HG02610 (cell line): ENCODE results near the gene OSCP1.
A peak's percentile ranks its signal among the peaks of the same experiment; 100 is the strongest.

Experiments used
- ATAC-seq: cut with Tn5 transposase; IDR thresholded peaks from one replicate; pipeline ENCODE4 v1.9.1; 2021; ENCODE audit warnings: mild to moderate bottlenecking, moderate library complexity; ENCODE audit not compliant: unreplicated experiment

Gene OSCP1

DNA sequence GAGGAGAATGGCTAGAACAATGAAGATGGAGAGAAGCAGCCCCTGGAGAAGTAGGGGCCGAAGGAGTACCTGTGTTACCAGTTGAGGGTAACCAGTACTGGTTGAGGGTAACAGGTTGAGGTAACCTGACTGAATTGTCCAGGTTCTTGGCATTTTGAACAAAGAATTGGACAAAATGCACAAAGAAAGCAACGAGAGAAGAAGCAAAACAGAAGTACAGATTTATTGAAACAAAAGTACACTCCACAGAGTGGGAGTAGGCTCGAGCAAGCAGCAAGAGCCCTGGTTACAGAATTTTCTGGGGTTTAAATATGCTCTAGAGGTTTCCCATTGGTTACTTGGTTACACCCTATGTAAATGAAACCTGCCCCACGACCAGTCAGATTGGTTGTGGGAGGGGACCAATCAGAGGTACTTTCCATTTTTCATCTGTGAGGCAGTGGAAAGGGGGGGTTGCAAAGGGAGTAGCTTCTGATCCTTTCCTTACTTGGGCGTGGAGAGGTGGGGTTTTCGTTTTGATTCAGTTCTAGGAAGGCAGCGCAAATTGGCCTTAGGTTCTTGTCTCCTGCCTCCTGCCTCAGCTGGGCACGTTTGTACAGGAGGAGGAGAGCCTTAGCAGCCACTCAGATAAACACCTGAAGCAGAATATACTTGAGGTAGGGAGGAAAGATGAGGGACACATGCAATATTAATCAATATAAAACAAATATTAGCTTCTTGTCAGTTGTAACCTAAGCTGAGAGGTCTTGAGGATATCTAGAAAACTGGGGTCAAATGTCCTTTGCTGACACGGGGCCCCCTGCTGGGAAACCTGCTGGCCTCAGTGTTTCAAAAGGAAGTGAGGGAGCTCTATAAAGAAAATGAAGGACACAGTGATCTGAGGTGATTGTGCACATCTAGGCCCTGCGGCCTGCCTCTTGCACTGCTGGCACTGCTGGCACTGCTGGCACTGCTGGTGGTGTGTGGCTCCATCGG, 38.3 kb downstream of the OSCP1 start:
- no peak for ATAC-seq

DNA sequence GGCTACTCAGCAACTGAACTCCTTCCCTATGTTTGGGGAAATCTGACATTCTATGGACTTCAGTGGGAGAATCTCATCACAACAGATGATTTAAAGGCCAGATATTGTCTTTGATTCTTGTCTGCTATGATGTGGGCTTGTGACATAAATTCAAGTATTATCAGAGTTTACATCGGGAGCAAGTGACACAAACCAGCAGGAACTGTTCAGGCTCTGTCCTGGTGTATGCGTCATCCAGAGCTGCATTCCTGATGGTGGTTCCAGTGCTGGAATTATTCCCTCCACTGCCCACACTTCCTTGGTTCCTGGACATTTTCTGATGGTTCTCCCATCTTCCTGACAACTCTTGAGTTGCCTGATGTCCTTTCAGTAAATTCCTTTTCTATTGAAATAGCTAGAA, 41.8 kb downstream of the OSCP1 start:
- ATAC-seq, result no peak

DNA sequence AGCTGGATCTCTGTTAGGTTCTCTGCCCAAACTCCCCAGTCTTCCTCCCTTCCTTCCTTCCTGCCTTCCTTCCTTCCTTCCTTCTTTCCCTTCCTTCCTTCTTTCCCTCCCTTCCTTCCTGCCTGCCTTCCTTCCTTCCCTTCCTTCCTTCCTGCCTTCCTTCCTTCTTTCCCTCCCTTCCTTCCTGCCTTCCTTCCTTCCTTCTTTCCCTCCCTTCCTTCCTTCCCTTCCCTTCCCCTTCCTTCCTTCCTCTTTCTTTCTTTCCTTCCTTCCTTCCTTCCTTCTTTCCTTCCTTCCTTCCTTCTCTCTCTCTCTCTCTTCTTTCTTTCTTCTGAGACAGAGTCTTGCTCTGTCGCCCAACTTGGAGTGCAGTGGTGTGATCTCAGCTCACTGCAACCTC, 43.8 kb downstream of the OSCP1 start:
- ATAC-seq, result no peak

DNA sequence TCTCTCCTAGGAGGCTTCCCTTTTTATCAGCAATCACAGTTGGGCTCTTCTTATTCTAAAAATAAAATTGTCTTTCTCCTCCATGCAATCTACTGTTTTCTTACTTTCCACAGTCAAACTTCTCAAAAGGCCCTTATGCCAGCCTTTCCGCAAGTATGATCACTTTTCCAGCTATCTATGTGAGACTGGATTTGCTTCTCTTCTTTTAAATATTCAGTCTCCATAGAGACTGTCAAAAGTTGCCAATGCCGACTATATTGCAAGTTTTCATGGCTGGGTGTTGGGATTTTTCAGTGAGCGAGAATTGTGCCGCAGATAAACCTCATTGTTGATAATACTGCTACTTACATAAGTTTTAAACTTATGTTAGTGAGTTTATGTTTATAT, 47.8 kb downstream of the OSCP1 start:
- no peak for ATAC-seq

DNA sequence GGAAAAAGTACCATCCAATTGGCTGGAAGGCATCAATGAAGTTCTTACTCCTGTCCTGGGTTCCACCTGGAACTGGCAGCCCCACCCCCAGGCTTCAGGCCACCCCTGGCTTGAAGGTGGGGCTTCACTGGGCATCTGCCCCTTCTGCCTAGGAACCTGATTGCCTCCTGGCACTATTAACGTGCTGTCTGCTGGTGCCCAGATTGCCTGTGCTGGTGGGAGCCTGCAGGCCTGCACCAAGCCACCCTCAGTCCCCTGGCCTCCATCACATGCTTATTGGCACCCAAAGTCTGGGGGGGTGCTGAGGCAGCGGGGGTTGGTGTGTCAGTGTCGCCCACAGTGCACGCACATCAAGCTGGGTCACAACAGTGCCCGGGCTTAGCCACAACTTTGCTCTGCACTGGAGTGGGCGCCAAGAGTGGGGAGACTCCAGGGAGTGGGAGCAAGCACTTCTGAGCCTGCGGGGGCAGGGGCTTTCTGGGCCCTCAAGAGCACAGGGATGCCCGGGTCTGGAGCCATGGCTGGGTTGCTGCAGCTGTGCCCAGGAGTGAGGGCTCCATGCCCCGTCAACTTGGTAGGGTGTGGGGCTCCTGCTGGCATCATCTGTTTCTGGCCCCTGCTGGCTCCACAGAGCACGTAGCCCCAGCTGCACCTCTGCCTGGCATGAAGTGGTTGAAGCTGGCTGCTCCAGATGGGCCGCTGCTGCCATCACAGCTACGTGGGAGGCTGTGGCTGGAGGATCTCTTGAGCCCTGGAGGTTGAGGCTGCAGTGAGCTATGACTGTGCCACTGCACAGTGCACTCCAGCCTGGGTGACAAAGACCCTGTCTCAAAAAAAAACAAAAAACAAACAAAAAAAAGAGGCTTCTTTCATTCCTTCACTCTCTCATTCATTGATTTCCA, 48.4 kb downstream of the OSCP1 start:
- ATAC-seq, result no peak

DNA sequence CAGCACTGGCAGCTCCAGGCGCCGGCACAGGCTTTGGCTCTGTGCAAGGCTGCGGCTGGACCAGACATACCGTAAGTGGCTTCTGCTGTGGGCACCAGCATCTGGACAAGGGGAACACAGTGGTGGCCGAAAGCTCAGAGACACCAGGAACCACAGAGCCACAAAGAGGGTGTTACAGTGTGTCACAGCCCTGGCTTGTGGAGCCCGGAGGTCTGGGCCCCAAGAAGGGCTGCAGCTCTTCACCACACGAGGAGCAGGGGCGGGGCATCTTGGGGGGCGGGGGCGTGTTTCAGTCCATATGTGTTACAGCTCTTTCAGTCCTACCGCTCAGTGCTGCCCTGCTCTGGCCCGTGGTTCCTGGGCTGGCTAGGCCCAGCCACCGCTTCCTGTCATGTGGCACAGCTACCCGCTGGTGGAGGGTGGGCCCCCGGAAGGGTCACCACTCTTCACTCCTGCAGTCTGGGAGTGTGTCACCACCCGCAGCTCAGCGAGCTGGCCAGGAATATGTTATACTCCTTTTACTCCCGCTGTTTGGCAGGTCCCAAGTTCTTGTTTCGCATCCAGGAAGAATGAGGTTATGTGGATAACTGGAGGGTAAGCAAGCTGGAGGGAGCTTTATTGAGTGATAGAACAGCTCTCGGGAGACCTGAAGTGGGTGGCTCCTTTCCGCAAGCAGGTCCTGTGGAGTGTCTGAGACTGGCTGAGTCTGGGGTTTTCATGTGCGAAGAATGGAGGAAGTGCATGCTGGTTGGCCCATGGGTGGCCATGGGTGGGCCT, 49.2 kb downstream of the OSCP1 start:
- ATAC-seq, result no peak

DNA sequence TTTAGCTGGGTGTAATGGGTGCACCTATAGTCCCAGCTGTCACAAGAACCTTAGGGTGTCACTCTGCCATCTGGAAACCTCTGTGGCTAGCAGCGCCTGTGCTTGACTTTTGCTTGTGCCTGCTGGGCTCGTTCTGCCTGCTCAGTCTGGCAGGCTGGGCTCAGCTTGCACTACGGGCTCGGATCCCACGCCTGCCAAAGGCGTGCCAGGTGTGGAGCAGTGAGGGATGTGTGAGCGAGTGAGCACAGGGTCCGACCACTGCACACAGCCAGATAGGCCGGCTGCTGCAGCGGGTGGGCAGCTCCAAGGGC, 49.8 kb downstream of the OSCP1 start:
- ATAC-seq, result no peak

DNA sequence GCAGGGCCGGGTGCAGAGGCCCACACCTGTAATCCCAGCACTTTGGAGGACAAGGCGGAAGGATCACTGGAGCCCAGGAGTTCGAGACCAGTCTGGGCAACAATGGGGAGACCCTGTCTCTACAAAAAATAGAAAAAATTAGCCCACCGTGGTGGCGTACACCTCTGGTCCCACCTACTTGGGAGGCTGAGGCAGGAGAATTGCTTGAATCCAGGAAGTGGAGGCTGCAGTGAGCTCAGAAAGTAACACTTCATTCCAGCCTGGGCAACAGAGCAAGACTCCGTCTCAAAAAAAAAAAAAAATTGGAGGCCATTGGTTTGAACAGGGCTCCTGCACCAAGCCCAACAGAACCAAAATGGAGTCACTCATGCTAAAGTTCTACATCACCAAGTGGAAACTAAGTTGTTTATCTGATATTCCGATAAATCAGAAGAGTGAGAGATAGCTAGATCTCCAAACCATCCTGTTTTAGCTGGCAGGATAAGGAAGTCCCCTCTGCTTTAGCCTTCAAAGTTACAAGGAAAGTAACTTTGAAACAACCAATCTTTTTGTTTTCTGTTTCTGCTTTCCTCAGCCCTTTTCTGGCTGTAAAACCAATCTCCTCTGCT, 51.8 kb downstream of the OSCP1 start:
- no peak for ATAC-seq

DNA sequence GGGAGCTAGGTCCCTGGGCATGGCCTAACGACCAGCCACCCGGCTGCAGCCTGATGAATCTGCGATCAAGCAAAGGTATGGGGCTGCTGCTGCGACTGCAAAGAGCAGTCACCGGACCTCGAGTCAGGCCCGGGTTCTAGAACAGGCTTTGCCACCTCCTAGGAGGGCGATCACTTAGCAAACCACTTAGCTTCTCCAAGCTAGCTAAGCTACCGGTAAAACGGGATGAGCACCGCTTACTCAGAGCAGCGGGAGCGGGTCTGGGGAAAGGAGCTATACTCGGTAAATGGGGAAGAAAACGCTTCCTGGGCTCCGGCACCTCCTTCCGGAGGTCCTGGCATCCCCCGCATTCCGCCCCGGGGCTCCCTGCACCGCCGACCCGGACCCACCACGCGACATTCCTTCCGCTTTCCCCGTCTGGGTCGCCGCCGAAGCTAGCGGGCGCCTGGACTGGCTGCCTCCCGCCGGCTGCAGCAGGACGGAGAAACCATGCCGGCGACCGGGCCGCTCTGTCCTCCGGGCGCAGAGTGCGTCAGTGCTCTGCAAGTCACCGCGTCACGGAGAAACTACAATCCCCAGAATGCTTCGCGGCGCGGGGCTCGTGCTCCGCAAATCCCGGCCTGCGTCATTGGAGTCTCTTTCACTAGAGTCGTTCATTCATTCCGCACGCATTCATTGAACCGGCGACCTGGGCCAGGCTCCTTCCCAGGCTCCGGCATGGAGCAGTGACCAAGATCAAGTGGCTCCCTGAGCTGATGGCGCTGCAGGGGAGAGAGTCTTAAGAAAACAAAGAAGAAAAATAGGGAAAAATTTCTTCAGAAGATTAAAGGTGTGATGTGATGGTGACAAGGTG, 52.6 kb downstream of the OSCP1 start, which contains the start of gene LSM10:
TSS of gene LSM10 (minus strand) at position 531 of the 853 bp plus-strand sequence. CDS start 3,779 bp downstream, outside the sequence.
- ATAC-seq, result peak; percentile 82

DNA sequence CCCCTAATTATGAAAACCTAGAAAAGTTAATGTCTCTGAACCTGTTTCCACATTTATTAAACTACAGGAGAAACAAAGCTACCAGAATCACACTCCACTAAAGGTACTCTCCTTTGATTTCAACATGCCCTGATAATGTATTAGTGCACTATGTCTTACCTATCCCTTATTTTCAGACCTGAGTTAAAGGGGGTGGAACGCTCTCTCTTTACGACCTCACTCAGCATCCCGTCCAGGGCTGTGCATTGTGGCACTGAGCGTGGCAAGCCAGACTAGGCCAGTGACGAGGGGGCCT, 53.2 kb downstream of the OSCP1 start:
- peak; percentile 23 for ATAC-seq

DNA sequence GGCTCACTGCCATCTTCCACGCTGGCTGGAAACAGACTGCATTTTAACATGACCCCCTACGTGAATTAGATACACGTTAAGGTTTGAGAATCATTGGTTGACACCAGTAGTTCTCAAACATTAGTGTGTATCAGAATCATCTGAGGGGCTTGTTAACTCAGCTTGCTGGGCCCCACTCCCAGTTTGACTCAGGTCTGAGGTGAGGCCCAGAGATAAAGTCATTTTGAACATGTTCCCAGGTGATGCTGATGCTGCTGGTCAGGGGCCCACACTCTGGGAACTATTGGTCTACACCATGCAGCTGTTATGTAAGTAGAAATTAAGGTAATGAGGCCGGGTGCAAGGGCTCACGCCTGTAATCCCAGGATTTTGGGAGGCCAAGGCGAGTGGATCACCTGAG, 53.9 kb downstream of the OSCP1 start:
- no peak for ATAC-seq

DNA sequence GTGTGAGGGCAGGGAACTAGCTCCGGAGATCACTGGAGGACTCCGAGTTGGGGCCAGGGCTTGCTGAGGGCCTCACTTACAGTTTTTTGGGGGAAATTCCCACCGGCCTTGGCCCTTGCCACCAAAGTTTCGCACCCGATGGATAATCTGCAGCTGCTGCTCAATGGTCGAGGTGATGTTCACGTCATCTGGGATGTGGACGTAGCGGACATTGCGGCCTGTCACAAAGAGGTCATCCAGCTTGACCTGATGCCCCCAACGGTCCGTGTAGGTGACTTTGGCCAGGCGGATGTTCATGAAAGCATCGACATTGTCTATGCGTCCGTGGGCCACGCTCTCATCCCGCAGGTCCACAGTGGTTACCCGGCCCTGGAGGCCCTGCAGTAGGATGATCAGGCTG, 56.6 kb downstream of the OSCP1 start:
- no peak for ATAC-seq

DNA sequence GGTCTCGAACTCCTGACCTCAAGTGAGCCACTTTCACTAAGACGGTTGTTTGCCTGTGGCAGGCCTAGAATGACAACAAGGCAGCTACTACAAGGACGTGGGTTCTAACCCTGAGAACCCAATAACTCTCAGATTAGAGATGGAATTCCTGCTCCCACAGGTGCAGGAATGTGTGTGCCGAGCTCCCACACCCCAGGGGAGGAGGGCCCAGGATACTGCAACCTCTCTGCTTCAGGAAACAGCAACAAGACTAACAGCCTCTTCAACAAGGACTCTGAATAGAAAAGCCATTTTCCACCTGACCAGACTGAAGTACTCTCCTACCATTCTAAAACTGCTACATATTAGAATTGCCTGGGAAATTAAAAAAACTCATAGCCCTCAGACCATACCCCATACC, 57.4 kb downstream of the OSCP1 start:
- ATAC-seq, result no peak

DNA sequence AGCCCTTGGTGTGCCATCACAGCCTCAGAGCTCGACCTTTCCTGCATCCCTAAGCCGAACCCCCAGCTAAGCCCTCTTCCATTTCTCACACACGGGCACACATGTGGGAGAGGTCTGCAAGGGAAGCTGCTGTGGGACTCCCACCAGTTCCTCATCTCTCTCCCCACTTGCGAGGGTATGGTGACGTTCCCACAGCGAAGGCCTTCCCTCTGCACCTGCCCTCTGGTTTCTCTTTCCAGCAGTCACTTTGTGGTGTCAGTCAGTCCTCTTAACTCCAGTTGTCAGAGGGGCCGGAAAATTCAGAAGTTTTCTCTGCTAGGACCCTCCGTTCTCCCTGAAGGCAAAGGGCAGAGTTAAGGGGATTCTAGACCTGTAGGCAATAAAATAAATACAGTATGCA, 59.0 kb downstream of the OSCP1 start:
- no peak for ATAC-seq

DNA sequence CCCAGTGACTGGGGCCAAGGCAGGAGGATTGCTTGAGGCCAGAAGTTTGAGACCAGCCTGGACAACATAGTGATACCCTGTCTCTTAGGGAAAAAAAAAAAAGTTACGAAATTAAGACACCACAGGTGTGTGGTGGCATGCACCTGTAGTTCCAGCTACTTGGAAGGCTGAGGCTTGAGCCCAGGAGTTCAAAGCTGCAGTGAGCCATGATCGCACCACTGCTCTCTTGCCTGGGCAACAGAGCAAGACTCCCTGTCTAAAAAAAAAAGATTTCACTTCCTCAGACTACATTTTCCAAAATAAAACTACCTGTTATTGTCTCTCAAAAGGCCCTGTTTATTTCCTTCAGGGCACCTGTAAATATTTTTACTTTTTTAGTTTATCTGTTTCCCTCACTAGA, 59.8 kb downstream of the OSCP1 start:
- no peak for ATAC-seq

DNA sequence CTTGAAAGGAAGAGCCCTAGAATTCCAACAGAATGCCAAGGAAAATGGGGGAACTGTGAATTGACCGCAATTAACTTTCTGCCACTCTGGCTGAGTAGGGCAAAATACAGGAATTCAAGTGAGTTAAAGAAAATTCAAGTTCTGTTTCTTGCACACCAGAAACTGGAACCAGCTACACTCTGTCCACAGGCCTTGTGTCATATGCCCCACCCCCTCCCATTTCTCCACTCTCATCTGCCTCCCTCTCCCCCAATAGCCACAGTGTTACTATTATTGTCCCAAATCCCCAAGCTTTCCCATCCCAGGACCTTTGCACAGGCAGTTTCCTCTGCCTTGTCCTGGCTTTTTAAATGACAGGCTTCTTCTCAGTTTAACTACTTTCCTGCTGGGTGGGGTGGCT, 60.3 kb downstream of the OSCP1 start:
- no peak for ATAC-seq

DNA sequence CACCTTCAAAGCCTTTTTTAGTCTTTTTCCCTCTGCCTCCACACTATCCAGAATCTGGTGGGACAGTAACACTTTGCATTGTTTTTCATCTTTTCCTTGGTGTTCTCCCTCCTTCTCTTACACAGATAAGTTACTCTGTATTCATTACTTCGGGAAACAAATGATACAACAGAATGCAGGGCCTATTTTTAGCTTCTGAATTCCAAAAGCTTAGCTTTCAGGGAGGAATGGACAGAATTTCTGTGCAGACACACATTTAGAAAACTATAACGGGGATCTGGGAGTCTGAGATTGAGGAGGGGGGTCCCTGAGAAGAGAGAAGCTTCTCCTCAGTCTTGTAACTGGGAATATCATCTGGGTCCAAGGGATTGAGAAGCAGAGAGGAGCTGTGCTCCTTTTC, 61.0 kb downstream of the OSCP1 start:
- ATAC-seq, result no peak

DNA sequence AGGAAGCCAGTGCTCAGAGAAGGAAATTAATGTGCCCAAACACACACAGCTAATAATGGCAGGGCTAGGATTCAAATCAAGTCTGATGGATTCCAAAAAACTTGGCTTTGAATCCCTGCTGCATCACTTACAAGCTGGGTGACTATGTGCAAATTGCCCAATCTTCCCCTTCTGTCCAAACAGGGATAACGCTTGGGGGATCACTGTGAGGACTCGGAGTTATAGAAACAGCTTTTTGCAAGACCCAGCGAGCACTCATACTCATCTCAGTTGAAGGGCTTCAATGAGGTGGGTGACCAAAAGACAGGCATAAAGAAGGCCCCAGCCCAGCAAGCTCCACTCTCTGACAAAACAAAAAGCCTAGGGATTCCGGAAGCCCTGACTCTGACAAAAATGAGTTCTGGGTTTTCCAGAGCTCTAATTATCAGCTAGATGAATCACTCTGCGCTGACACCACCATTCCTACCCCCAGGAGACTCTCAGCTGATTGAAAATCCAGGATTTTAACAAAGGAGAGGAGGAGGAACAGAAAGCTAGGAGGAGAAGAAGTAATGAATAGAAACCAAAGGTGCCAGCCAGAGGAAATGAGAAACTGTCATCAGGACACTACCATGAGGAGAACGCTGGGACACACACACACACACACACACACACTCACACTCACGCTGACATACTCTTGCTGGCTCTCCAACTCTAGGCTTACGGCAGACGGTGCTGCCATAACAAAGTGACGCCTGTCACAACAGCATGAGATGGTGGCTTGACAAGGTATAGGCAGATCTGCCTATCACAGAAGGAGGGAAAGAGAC, 62.9 kb downstream of the OSCP1 start:
- ATAC-seq, result no peak
